PC-9 (cell line): ENCODE data around the gene RAB20.

Experiments
- EZH2 ChIP-seq: fragments of 200-600 bp; sonication (generic); IDR thresholded peaks from 2 replicates; pipeline ENCODE4 v1.8.0; 2017; ENCODE audit warnings: antibody characterized with exemption, low read depth
- TF ChIP-seq, protein P1 (sequence below): fragments of 200-600 bp; sonication (generic); conservative IDR thresholded peaks from 2 replicates; pipeline ENCODE4 v1.6.1; 2017; ENCODE audit warnings: mixed run types, antibody characterized with exemption, mild to moderate bottlenecking, moderate library complexity

DNA sequence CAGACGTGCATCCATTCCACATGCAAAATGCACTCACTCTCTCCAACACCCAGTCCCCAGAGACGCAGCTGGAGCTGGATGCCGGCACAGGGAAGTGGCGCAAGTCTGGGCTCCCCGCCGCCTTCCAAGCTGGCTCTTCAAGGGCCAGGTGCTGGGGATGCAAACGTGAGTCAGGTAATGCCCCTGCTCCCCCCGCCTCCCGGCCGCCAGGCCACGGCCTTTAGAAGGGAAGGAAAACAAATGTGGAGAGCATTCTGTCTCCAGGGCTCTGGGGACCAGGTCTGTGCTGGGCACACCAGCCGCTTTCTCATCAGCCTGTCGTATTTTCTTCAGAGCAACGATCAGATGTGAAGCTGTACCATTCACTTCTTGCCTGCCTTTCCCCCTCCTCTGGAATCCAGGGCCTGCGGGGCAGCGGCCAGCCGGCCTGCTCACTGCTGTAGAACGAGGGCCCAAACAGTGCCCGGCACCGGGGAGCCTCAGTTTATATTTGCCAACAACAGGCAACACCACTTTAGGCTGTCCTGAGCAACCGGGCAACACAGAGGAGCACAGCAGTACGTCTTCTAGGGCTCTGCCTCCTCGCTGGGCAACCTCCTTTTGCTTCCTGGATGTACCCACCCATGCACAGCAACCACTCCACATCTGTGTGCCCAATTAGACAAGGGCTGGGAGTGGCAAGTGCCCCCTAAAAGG is 3.8 kb downstream of the RAB20 start:
- TF ChIP-seq, protein P1, sequence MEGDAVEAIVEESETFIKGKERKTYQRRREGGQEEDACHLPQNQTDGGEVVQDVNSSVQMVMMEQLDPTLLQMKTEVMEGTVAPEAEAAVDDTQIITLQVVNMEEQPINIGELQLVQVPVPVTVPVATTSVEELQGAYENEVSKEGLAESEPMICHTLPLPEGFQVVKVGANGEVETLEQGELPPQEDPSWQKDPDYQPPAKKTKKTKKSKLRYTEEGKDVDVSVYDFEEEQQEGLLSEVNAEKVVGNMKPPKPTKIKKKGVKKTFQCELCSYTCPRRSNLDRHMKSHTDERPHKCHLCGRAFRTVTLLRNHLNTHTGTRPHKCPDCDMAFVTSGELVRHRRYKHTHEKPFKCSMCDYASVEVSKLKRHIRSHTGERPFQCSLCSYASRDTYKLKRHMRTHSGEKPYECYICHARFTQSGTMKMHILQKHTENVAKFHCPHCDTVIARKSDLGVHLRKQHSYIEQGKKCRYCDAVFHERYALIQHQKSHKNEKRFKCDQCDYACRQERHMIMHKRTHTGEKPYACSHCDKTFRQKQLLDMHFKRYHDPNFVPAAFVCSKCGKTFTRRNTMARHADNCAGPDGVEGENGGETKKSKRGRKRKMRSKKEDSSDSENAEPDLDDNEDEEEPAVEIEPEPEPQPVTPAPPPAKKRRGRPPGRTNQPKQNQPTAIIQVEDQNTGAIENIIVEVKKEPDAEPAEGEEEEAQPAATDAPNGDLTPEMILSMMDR: no peak
- no peak for TF ChIP-seq EZH2
